ENCODE measurements around the gene PTOV1. TPM values are rescaled to one million over a fixed set of nuclear protein-coding genes. Genes with fewer than 3 reads are reported as not detected.

Gene PTOV1
- total RNA-seq, 1 donor from 2014 or later = 124 TPM

- no peaks in the 10 kb centered on the region for H3K9me3 ChIP-seq
- no peak for TF ChIP-seq CTCF (IDR thresholded peaks at IDR 0.05)
- H3K27me3 ChIP-seq (ENCODE audit: low read depth) = no peaks in the 10 kb centered on the region
- DNase-seq (peak; percentile 46), ATAC-seq (no peak)
- H3K4me1 ChIP-seq = peaks cover 21% of the 10 kb centered on the region
- H3K36me3 ChIP-seq = peaks cover 70% of the 10 kb centered on the region
- intact Hi-C loops (cut with DNase I) = no loop called here
- H3K27ac ChIP-seq = no peak overlapping the region
- no peak overlapping the region for H3K4me3 ChIP-seq
Measured at GRCh38 chr19:49880162-49880869, 29.4 kb downstream of the PTOV1 start.

GRCh38 chr19:49881186-49881585 is 30.2 kb downstream of the PTOV1 start:
- Histone ChIP-seq H3K4me1 (peaks cover 15% of the 10 kb centered on the region), H3K36me3 (peaks cover 79% of the 10 kb centered on the region), H3K9me3 (no peaks in the 10 kb centered on the region), H3K27me3 (ENCODE audit: low read depth) (no peaks in the 10 kb centered on the region), H3K4me3 (no peak overlapping the region), H3K27ac (no peak overlapping the region)
- no peak for TF ChIP-seq CTCF (IDR thresholded peaks at IDR 0.05)
- DNase-seq (peak; percentile 44), ATAC-seq (no peak)
- intact Hi-C loops (cut with DNase I) = no loop called here

GRCh38 chr19:49881672-49882394 is 30.9 kb downstream of the PTOV1 start:
- Histone ChIP-seq H3K4me3 (no peak overlapping the region), H3K4me1 (peaks cover 15% of the 10 kb centered on the region), H3K9me3 (no peaks in the 10 kb centered on the region), H3K27ac (no peak overlapping the region), H3K36me3 (peaks cover 83% of the 10 kb centered on the region), H3K27me3 (ENCODE audit: low read depth) (no peaks in the 10 kb centered on the region)
- ATAC-seq (no peak), DNase-seq (no peak)
- no peak for TF ChIP-seq CTCF (IDR thresholded peaks at IDR 0.05)
- intact Hi-C loops (cut with DNase I) = no loop called here

- peaks cover 15% of the 10 kb centered on the region for H3K4me1 ChIP-seq
- H3K36me3 ChIP-seq = peaks cover 83% of the 10 kb centered on the region
- DNase-seq (no peak), ATAC-seq (no peak)
- no peak overlapping the region for H3K27ac ChIP-seq
- no peaks in the 10 kb centered on the region for H3K27me3 ChIP-seq (ENCODE audit: low read depth)
- H3K4me3 ChIP-seq = no peak overlapping the region
- TF ChIP-seq CTCF (IDR thresholded peaks at IDR 0.05) = no peak
- H3K9me3 ChIP-seq = no peaks in the 10 kb centered on the region
- intact Hi-C loops (cut with DNase I) = no loop called here
Measured at GRCh38 chr19:49882643-49883042, 31.7 kb downstream of the PTOV1 start.

GRCh38 chr19:49883094-49883493 is 32.1 kb downstream of the PTOV1 start:
- Histone ChIP-seq H3K27me3 (ENCODE audit: low read depth) (no peaks in the 10 kb centered on the region), H3K36me3 (peaks cover 83% of the 10 kb centered on the region), H3K9me3 (no peaks in the 10 kb centered on the region), H3K27ac (no peak overlapping the region), H3K4me1 (peaks cover 14% of the 10 kb centered on the region), H3K4me3 (no peak overlapping the region)
- intact Hi-C loops (cut with DNase I) = no loop called here
- DNase-seq = no peak
- TF ChIP-seq CTCF (IDR thresholded peaks at IDR 0.05) = no peak
- ATAC-seq = no peak

All from lower lobe of right lung (tissue), 2 donors.